HK-2 (cell line): ENCODE measurements around the gene ARHGAP26.

ENCODE experiments used
- DNase-seq: peaks from one replicate; pipeline ENCODE4 v3.0.0-alpha.2; 2018; ENCODE audit not compliant: unreplicated experiment

ARHGAP26 gene

DNA sequence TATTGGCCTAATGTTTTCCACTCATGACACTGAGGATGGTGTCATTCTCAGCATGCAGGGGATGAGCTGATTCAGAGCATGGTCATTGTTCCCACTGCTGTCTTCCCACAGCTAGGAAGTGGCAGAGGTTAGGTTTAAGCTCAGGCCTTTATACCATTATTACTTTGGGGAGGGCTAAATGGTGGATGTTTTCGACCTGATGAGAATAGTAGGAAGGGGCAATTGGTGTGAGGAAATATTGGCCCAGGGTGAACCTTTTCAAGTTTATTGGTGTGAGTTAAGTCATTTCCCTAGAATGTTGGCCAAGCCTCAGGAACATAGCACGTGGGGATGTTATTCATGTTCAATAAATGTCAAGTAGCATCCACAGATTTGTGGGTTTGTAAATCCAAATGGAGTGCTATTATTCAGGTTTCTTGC is 59.6 kb downstream of the ARHGAP26 start:
- no peak for DNase-seq

DNA sequence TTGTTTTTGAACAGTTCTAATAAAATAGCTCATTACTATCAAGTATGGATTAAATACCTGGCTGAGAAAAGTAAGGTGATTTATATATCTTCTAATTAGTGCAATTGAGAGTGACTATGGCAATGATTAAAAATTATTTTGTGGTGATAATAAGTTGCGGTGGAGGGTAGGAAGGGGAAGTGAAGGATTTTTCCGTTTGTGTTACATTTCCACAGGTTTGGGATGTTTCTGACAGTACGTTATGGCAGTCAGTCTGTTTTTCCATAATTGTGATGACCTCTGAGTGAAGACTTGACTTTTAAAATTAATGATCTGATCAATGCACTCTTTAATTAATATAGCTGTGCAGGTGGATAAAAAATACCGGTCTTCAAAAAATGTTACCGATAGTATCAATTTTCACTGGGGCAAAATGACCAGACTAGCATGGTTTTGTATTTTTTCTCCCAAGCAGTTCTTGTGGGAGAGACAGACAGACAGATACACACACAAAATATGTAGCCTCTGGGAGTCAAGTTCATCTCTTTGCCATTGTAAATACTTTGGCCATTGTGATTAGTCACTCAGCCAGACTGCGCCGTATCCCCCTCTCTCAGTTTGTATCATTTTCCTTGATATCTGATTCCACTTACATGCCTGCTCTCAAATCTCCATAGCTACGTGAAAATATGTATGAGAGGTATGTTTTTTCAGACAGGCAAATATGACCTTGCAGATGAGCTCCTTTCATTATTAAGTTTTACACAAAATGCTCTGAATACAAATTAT is 60.2 kb downstream of the ARHGAP26 start:
- DNase-seq: no peak

DNA sequence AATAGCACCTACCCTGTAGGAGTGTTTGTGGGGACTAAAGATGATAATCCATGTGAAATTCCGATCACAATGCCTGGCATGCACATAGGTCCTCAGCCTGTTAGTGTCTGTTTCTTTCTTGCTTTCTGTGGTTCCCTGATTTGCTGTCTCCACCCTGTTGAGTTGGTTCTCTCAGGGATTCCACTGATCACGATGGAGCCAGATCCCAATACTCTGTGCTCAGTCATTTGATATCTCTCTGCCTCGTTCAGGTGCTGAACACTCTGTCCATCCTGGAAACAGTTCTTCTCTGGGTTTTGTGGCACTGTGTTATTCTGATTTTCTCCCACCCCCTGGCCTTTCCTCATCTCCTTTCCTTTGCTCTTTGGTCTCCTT is 60.8 kb downstream of the ARHGAP26 start:
- DNase-seq: no peak

DNA sequence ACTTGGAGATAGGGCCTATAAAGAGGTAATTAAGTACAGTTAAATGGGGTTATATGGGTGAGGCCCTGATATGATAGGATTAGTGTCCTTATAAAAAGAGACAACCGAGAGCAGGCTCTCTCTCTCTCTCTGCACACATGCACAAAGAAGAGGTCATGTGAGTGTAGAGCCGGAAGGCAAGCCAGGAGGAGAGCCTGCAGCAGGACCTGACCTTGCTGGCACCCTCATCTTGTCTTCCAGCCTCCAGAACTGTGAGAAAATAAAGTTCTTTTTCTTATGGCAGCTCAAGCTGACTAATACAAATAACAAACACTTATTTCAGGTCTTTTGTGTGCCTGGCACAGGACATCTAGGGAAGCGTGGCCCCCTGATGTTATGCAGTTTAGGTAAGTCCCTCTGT is 62.1 kb downstream of the ARHGAP26 start:
- DNase-seq: no peak

DNA sequence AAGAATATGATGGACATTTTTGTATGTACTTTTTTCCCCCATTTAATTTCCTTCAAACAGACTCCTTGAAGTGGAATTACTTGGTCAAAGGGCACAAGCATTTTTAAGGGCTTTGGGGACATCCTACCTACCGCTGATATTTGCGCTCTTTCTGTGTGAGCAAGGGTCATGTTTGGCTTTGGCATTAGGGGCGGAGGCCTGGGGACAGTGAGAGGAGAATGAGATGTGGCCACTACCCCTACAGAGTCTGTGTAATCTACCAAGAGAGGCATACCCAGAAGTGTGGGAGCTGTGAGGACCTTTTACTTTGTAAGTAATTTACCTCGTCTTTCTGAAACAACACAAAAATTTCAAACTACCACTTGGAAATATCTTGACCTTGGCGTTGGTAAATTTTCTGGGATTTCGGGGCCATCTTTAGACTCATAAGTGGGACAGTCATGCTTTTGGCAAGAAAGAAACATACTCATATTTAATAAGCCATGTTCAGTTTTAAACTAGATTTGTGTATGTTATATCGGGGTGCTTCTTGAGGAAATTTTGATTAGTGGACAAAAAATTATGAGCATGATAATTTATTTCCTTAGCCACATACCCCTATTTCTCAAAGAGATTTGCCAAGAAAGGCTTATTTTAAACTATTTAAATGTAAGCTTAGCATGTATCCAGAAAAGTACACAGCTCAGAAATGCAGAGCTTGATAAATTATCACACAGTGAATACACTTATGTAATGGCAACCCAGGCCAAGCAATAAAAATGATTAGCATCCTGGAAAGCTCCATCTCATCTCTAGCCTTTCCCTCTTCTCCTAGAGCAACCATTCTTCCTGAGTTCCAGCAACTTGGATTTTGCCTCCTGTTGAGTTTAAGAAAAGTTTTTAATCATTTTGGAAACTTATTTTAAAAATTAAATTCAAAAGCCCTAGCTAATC is 63.6 kb downstream of the ARHGAP26 start:
- no peak for DNase-seq

DNA sequence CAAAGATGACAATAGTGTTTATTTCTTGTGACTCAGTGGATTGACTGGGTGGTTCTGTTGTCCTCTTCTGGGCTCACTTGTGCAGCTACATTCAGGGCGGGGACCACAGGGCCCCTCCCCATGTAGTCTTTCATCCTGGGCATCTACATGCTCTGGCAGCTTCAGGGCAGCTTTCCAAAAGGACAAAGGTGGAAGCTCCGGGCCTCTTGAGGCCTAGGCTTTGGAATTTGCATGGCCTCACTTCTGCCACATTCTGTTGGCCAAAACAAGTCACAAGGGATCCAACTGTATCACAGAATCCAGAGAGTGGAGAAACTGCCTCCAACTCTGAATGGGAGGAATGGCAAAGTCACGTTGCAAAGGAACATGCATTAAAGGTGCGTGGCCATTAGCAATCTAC is 64.3 kb downstream of the ARHGAP26 start:
- DNase-seq: no peak

DNA sequence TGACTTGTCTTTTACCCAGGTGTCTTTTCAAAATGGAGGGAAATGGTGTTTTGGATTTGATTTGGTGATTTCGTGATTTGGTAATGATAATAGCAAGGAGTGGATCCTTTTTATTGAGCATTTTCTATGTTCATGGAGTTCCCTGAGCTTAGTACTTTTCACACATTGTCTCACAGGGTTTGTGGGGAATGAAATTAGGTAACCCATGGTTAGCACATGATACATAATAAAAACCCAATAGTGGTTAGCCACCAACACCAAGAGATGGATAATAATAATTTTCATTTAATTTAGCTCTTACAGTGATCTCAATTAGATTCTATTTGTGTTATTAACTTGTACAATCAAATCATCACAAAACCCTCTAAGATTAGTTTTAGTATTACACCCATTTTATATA is 65.4 kb downstream of the ARHGAP26 start:
- DNase-seq: no peak

DNA sequence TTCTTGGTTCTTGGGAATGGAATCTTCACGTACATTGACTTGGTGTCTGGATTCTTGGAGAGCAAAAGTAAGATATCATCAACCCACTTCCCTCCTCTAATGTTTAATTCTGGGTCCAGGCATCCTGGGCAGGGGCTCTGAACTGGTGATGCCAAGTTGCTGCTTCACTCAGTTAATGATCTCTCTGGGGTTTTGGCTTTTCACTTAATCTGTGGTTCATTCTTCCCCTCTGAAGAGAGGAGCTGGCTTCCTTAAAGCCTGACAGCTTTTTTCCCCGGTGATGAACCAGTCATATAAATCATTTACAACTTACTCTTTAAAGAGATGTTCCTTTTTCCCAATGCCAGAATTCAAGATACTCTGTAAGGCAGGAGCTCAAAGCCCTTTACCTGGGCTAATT is 65.9 kb downstream of the ARHGAP26 start:
- no peak for DNase-seq

DNA sequence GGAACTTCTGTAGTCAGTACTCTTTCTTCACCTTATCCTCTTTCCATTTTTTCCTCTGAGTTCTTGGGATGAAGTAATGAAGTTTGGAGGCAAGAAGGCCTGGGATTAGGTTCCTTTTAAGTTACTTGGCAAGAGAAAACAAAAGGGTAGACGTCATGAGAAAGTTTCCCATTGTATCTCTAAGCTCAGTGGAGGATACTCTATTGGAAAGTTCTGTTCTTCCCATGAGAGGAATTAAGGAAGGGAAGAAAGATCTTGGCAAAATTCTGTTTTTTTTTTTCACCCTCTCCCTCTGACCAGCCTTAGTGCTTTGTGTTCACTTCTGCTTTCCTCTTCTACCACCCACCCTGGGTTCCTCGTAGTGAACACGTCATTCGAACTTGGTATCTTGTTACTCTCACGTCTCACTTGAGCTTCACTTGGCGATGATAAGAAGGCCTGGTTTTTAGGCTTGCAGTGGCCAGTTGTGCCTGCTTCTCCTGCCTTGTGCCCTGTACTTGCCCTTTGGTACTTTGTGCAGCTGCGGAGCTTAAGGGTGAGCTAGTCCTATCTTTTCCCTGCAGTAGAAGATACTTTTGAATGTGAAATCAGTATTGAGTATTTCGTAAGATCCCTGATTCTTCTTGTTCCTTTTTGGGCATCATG is 67.0 kb downstream of the ARHGAP26 start:
- DNase-seq: no peak

DNA sequence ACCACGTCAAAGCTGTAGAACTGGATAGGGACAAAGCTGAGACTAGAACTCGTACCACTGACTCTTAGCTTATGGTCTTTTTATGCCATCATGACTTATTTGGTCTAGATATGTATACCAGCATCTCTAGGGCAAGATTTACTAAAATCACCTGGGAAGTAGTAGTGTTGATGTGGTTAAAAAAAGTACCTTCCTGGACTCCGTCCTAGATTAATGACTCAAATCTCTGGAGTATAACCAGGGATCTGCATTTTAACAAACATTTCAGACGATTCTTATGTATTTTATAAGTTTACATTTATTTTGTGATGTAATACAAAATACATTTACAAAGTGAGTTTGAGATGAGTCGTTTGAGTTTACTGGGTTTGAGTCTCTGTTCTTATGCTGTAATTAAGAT is 68.7 kb downstream of the ARHGAP26 start:
- DNase-seq: no peak

DNA sequence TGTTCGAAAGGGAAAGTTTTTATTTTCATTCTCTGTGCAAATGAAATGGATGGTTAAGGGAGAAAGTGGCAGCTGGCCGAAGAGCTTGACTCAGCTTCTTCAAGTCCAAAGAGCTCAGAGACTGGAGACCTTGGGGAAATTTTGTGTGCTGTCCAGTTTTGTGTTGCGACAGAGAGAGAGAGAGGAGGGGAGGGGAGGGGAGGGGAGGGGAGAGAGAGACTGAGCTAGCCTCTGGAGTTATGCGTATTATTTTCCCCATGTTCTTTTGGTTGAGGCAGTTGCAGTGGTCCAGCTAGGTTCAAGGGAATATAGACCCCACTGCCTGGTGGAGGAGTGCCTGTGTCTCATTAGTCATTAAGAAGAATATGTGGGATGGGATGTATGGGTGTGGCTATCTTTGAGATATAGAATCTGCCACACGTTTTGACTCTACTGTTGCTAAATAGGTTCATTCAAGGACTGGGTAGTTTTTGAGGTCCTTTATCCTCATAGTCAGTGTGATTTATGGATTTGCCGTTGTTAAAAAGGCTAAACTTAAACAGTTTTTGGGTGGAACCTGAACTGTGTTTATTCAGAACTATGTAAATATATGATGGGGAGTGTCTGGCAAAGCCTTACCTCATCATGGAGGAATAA is 69.7 kb downstream of the ARHGAP26 start:
- no peak for DNase-seq

DNA sequence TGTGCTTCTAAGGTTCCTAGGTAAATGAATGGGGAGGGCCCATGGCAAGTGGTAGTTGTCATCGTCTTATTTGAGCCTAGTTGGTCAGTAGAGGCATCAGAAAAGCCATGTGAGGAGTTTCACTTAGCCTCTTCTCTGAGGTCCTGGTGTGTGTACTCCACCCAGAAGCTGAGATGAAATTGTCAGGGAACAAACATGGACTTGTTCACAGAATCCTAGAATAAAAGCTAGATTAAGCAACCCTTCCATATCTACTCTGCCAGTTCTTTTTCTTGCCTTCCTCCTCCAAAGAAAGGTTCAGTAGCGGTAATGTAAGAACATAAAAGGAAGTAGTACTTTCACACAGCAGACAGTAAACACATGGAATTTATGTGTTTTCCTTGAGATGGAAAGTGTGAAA is 70.4 kb downstream of the ARHGAP26 start:
- DNase-seq: no peak

DNA sequence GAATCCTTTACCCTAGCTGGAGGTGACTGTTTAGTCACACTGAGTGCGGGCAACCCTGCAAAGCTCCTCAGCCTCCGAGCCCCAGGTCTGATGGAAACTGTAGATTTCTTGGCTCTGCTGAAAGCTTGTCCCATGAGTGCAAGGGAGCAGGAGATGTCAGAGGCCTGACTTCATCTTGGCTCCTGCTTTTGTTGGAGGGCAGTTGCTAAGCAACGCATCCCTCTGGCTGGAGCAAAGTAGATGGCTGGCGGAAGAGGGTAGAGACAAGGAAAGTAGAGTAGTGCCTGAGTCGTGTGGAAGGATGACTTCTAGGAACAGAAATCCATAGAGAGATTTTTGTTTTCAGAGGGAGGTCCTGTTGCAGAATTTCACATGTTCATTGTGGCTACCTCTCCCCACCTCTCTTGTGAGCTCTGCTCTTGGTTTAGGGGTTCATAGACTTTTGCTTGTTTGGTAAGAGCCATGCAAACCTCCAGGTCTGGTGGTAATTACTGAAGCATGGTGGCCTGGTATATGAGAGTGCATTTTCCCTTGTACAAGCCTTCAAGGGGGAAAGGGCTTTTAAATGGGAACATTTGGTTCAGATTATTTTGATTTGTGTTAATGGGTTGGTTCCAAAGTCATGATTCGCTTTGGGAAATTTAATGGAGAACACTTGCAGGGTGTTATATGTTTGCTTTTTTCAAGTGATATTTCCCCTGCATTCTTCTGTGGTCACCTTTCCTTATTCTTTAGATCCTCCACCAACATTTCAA is 71.5 kb downstream of the ARHGAP26 start:
- no peak for DNase-seq

DNA sequence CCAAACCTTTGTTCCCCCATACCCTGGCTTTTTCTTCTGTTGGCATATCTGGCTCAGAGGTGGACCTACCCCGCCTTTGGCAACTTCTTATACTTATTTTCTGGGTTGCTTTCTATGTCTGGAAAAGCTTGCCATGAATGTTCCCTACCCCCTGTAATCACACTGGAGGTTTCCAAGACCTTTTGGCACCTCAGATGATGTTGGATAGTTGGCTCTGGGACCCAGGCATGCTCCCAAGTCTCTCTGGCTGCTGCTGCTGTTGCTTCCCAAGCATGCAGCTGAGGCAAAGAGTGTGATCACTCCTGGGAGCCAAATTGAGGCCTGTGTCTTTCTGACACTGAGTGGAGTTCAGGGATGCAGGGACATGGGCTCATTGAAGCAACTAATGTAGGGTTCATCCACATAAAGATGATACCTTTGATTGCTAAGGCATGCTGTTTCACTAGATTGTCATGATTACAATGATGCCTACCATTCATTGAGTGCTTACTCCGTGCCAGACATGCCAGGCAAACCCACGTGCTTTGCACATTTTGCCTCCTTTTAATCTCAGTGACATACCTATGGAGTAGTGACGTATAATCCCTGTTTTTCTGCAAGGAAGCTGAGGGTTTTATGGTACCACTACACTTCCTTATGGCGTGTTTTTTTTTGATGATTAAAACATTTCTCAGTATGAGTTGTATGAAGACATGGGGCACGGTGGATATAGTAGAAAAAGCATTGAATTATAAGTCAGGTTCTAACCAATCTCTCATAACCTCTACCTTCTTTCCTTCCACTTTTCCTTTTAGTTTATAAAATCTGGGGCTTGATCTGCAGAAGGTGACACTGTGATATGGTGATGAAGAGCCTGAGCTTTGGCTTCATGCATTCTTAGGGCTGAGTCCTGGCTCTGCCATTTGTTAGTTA is 73.1 kb downstream of the ARHGAP26 start:
- DNase-seq: no peak

DNA sequence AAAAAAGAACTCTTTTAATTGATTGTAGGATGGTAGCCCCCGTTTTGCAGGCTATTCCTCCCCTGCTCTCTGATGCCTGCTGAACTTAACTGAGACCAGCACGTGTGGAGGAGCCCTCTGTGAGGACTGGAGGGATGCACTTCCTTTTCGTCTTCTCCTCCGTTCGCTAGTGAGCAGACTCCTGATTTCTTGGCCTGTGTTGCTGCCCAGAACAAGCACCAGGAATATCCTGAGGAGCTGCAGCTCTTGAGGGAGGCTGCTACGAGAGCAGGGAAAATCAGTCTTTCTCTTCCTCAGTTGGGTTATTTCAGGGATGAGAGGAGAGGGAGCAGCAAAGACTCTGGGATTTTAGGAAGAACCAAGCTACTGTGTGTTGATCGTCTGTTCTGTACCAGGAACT is 74.7 kb downstream of the ARHGAP26 start:
- no peak for DNase-seq

DNA sequence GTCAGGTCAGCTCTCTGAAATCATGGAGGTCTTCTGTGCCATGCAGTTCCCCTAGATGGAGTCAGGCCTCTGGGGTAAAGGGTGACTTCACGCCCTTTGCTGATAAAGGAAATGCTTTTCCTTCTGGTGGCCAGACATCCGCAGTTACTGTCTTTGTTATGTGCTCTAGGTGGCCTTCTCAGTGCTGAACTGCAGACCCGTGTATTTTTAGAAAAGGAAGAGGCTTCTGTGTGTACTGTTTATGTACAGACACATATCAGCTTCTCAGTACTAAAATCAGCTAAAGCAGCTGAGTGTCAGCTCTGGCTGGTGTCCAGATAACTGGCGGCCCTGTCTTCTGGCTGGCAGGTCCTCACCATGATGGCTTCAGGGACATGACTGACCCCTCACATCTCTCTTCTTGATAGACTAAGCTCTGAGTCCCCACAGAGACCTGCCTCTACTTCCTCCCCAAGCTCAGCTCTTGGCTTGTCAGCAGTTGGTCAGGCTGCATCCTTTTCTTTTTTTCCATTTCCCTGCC is 75.3 kb downstream of the ARHGAP26 start:
- DNase-seq: no peak

DNA sequence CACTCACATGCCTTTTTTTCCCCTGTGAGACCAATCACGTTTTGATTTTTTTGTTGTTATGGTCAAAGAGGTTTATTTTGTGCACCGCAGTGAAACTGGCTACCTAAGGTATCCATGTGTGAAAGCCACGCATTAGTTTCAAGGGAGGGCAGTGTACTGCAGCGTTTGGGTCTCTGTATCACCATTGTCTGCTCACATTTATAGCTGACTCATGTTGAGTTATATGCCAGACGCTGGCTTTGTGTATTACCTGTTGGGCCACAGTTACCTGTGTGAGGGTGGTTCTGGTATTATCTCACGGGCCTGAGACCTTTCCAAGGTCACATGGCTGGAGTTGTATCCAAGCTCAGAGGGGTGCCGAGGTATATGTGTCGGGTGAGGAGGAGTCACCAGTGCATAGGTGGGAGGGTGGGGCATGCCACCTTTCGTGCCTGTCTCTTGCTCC is 75.8 kb downstream of the ARHGAP26 start:
- no peak for DNase-seq

DNA sequence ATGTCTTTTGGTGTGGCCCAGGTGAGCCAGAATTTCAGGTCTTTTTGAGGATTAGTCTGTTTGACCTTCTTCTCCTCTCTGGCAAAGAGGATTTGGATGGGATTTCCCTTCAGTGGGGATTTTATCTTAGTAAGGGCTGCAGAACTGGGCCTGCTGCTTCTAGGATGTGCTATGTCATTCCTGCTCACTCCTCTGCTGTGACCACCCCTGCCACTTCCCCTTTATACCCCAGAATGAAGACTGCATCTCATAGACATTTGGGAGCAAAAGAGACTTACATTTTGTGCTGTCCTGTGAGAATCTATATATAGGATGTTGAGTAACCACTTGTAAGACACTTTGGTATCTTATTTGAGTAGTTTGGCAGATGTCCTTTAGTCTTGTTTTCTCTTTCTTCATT is 76.2 kb downstream of the ARHGAP26 start:
- no peak for DNase-seq

DNA sequence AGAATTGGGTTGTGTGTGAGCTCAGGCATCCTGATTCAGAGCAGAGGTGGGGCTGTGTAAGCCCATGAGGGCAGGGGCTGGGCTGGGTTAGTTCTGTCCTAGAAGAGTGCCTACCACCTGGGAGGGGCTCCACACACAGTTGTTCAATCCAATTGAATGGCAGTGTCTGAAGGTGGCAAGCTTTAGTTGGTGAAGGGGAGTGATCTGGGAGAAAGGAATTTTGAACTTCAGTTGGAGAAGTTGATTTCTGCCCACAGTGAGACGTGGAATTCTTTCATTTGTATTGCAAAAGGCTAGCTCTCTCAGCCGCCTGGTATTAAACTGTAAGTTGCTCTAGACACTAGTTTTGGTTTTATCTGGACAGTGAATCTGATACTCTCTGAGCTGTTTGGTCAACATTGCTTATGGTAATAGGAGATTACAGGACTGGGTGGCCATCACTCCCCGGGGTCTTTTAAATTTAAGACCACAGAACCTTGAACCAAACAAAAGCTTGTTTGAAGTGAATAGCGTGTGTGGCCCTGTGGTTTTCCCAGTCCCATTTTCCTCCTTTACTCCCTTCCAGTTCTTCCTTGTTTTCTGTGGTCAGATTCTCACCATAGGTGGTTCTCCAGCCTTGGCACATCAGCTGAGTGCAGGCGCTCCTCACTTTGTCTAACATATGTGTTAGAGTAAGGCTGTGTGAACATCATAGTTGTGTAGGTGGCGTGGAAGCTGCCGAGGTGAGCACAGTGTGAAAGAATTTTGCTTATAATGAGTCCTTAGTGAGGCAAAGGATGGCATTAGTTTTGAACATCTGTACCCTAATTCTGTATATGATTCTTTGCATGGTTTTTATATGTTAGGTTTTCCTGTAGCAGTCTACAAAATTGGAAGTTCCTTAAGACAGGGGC is 78.0 kb downstream of the ARHGAP26 start:
- no peak for DNase-seq
